ENCODE results near the gene SLC25A23.

DNA sequence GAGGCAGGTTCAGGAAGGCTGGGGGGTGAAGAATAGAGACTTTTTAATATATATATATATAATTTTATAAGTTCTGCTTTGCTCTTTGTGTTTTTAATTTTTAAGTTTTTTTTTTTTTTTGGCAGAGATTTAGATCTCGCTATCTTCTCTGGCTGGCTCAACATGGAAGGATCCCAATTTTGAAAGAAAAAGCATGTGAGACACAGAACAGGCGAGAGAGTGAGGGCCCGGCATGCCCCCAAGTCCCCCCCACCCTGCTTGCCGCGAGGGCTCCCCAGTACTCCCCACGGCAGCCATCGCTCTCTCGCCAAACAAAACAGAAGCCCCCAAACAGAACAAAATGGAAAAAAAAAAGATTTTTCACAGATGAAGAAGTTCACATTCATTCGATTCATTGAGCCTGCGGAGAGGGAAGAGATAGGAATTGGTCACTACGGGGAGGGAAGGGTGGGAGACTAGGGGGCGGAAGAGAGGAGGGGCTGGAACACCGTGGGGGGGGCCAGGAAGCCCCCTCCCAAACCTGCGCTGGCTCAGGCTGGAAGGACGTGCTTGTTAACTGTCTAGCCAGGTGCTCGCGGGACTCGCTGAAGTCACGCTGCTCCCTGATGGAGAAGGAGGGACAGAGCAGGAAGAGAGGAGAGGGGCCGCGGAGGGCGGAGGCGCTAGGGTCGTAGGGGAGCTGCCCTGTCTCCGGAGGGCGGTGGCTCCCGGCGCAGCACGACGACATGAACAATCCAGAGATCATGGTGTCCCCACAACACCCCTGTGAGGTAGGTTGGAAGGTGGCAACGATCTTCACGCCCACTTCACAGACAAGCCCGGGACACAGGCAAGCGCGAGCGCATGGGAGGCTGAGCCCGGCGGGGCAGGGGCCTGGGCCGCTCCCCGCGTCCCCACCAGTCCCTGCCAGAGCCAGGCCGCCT, 45.6 kb downstream of the SLC25A23 start:
- TF ChIP-seq POLR2A (IDR thresholded peaks at IDR 0.05) (no peak), POLR2AphosphoS5 (IDR thresholded peaks at IDR 0.05) (no peak)
- TF ChIP-seq, protein P1, sequence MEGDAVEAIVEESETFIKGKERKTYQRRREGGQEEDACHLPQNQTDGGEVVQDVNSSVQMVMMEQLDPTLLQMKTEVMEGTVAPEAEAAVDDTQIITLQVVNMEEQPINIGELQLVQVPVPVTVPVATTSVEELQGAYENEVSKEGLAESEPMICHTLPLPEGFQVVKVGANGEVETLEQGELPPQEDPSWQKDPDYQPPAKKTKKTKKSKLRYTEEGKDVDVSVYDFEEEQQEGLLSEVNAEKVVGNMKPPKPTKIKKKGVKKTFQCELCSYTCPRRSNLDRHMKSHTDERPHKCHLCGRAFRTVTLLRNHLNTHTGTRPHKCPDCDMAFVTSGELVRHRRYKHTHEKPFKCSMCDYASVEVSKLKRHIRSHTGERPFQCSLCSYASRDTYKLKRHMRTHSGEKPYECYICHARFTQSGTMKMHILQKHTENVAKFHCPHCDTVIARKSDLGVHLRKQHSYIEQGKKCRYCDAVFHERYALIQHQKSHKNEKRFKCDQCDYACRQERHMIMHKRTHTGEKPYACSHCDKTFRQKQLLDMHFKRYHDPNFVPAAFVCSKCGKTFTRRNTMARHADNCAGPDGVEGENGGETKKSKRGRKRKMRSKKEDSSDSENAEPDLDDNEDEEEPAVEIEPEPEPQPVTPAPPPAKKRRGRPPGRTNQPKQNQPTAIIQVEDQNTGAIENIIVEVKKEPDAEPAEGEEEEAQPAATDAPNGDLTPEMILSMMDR (IDR thresholded peaks at IDR 0.05), result no peak
